HepG2 (cell line): ENCODE results near the gene SIRT5.

ENCODE experiments used
- CTCF ChIP-seq: sonication (generic); formaldehyde crosslinking; IDR thresholded peaks from 2 replicates; pipeline ENCODE4 v1.5.0; 2020; ENCODE audit warnings: mild to moderate bottlenecking, missing genetic modification reagents, moderate library complexity
- DDIT3 ChIP-seq: sonication (generic); formaldehyde crosslinking; IDR thresholded peaks from 2 replicates; pipeline ENCODE4 v1.4.0; 2020; ENCODE audit warnings: mild to moderate bottlenecking, missing genetic modification reagents
- DPF2 ChIP-seq: sonication (generic); formaldehyde crosslinking; IDR thresholded peaks from 2 replicates; pipeline ENCODE4 v1.4.0; 2020; ENCODE audit warnings: mild to moderate bottlenecking, low read depth, missing genetic modification reagents, borderline replicate concordance
- FLYWCH1 ChIP-seq: sonication (generic); formaldehyde crosslinking; IDR thresholded peaks from 2 replicates; pipeline ENCODE4 v1.8.1; 2023; ENCODE audit warnings: mild to moderate bottlenecking, missing genetic modification reagents
- IRF1 ChIP-seq: sonication (generic); formaldehyde crosslinking; IDR thresholded peaks from 2 replicates; pipeline ENCODE4 v1.4.0; 2020; ENCODE audit warnings: low read depth, mild to moderate bottlenecking, missing genetic modification reagents
- MAFK ChIP-seq, 2 experiments: IDR thresholded peaks in 1 of 2; conservative IDR thresholded peaks in 1 of 2; 2 replicates each; pipeline ENCODE4 v1.6.1; 2011; ENCODE audit warnings: improper control_type of control experiment in 2 of 2, low read length in 2 of 2
- MZF1 ChIP-seq: sonication (generic); formaldehyde crosslinking; IDR thresholded peaks from 2 replicates; pipeline ENCODE4 v1.8.1; 2023; ENCODE audit warnings: mild to moderate bottlenecking, missing genetic modification reagents, borderline replicate concordance
- NR2C2 ChIP-seq: sonication (generic); formaldehyde crosslinking; IDR thresholded peaks from 2 replicates; pipeline ENCODE4 v1.4.0; 2020; ENCODE audit warnings: missing genetic modification reagents, mild to moderate bottlenecking, moderate library complexity, borderline replicate concordance
- SALL1 ChIP-seq: sonication (generic); formaldehyde crosslinking; IDR thresholded peaks from 2 replicates; pipeline ENCODE4 v1.8.0; 2022; ENCODE audit warnings: mild to moderate bottlenecking, missing genetic modification reagents
- SNRNP70 ChIP-seq: fragments of 200-400 bp; formaldehyde crosslinking; IDR thresholded peaks from 2 replicates; pipeline ENCODE4 v1.6.1; 2017; ENCODE audit warnings: mild to moderate bottlenecking, low read depth, low read length, moderate library complexity
- ZBTB4 ChIP-seq: sonication (generic); formaldehyde crosslinking; IDR thresholded peaks from 2 replicates; pipeline ENCODE4 v1.4.0; 2020; ENCODE audit warnings: missing genetic modification reagents, mild to moderate bottlenecking, borderline replicate concordance
- ZNF136 ChIP-seq: sonication (generic); formaldehyde crosslinking; IDR thresholded peaks from 2 replicates; pipeline ENCODE4 v1.8.1; 2022; ENCODE audit warnings: low read depth, mild to moderate bottlenecking, moderate library complexity, missing genetic modification reagents
- ZNF264 ChIP-seq: sonication (generic); formaldehyde crosslinking; IDR thresholded peaks from 2 replicates; pipeline ENCODE4 v1.4.0; 2020; ENCODE audit warnings: missing genetic modification reagents
- ZNF282 ChIP-seq: fragments of 450-650 bp; IDR thresholded peaks from 2 replicates; pipeline ENCODE4 v1.6.1; 2018; ENCODE audit not compliant: partially characterized antibody

- TF ChIP-seq CTCF (CRISPR knock-in tag) (no peak), DPF2 (CRISPR knock-in tag) (no peak), ZBTB4 (CRISPR knock-in tag) (no peak), IRF1 (no peak), SALL1 (no peak), MAFK (conservative IDR thresholded peaks at IDR 0.05 in 1 of 2, IDR thresholded peaks at IDR 0.05 in 1 of 2; ENCODE audit: low read length in 2 of 2) (no peak), ZNF136 (CRISPR knock-in tag) (no peak), DDIT3 (CRISPR knock-in tag) (no peak), NR2C2 (CRISPR knock-in tag) (no peak), ZNF282 (no peak), SNRNP70 (no peak), FLYWCH1 (CRISPR knock-in tag) (no peak), ZNF264 (CRISPR knock-in tag) (no peak), MZF1 (CRISPR knock-in tag) (no peak)
These were observed 68.7 kb downstream of the SIRT5 start for GRCh38 chr6:13643125-13643524.
